ENCODE results near the gene ZNF554.

The ZNF554 gene

DNA sequence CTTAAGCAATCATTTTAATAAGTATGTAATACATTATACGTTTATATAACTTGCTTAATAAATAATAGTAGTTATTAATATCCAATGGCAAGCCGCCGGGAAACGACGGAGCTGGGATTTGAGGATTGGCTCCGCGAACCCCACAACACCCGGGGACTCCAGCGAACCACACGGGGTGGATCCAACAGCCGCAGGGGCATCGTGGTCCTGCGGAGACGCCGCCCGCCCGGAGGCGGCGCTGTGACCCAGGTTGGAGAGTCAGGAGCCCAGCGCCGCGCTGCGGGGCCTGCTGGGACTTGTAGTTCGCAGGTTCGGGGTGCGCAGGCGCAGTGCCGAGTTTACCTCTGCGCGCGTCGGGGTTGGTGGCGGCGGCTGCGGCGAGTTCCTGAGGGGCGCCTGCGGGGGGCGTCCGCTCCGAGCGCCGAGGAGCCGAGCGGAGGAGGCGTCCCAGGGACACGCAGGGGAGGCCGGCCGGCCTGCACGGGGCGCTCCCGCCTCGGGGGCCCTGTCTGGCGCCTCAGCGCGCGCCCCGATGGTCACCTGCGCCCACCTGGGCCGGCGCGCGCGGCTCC, at the start of gene ZNF554:
TSS of gene ZNF554 (plus strand) at position 329 of the 572 bp plus-strand sequence. CDS start at position 533, 204 bp downstream.
- no peaks in the 10 kb centered on the region for H3K9me3 ChIP-seq (ENCODE audit: control insufficient read depth, insufficient read depth, low read length)
- peak; percentile 94 for DNase-seq (ENCODE audit: low read depth, low spot score)
- H3K27ac ChIP-seq (ENCODE audit: low read length) = no peak within 1 kb of the TSS
- peak within 1 kb of the TSS; percentile 89 for H3K4me3 ChIP-seq (ENCODE audit: low read length)
- H3K36me3 ChIP-seq (ENCODE audit: control insufficient read depth, insufficient read depth, low read length) = peaks cover 3% of the 10 kb centered on the region; the same call in 1 of the 2 replicates
- no peaks in the 10 kb centered on the region for H3K27me3 ChIP-seq (ENCODE audit: control insufficient read depth, insufficient read depth, low read length)
- H3K4me1 ChIP-seq (ENCODE audit: control insufficient read depth, insufficient read depth, low read length) = no peaks in the 10 kb centered on the region
- WGBS (ENCODE audit: insufficient coverage, insufficient read length) = no CpG with 5 or more reads among the region's 64 CpGs

DNA sequence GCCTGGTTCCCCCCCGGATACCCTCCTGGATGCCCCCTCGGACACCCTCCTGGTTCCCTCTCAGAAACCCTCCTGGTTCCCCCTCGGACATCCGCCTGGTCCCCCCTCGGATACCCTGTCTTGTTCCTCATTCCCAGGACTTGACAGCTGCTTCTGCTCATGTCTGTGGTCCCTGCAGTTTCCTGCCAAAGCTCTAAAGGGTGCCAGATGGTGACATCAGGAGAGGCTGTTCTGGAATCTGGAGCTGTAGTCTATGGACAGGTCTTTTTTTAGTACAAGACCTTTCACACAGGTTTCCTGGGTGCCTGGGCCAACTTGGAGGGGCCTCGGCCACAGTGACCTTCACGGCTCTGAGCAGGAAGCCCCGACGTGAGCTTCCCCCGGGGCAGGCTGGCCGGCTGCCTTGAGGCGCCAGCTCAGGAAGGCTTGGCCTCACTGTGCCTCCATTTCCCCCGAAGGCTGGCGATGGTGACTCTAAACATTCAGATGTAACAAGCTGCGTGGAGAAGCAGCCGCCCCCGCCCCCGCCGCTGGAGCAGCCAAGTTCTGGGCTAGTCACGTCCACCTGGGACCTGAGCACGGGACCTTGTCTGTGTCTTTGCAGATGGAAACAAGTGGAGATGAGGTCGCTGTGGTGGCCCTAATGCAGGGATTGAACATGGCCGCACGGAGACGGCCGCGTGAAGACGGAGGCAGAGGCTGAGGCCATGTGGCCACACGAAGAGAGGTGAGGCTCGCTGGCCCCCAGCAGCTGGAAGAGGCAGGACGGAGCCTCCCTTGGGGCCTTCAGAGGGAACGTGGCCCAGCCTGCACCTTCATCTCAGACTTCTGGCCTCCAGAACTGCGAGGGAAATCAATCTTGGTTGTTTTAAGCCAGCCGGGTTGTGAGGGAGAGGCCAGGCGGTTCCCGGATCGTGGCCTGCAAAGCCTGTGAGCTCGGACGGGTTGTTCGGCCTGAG, 49.3 kb upstream of the ZNF554 start:
- no CpG with 5 or more reads among the region's 40 CpGs for WGBS (ENCODE audit: insufficient coverage, insufficient read length)
- no peak overlapping the region for H3K4me3 ChIP-seq (ENCODE audit: low read length)
- no peak for DNase-seq (ENCODE audit: low read depth, low spot score)
- H3K9me3 ChIP-seq (ENCODE audit: control insufficient read depth, insufficient read depth, low read length) = no peaks in the 10 kb centered on the region
- H3K36me3 ChIP-seq (ENCODE audit: control insufficient read depth, insufficient read depth, low read length) = peaks cover 17% of the 10 kb centered on the region
- no peaks in the 10 kb centered on the region for H3K27me3 ChIP-seq (ENCODE audit: control insufficient read depth, insufficient read depth, low read length)
- H3K27ac ChIP-seq (ENCODE audit: low read length) = no peak overlapping the region
- H3K4me1 ChIP-seq (ENCODE audit: control insufficient read depth, insufficient read depth, low read length) = no peaks in the 10 kb centered on the region

DNA sequence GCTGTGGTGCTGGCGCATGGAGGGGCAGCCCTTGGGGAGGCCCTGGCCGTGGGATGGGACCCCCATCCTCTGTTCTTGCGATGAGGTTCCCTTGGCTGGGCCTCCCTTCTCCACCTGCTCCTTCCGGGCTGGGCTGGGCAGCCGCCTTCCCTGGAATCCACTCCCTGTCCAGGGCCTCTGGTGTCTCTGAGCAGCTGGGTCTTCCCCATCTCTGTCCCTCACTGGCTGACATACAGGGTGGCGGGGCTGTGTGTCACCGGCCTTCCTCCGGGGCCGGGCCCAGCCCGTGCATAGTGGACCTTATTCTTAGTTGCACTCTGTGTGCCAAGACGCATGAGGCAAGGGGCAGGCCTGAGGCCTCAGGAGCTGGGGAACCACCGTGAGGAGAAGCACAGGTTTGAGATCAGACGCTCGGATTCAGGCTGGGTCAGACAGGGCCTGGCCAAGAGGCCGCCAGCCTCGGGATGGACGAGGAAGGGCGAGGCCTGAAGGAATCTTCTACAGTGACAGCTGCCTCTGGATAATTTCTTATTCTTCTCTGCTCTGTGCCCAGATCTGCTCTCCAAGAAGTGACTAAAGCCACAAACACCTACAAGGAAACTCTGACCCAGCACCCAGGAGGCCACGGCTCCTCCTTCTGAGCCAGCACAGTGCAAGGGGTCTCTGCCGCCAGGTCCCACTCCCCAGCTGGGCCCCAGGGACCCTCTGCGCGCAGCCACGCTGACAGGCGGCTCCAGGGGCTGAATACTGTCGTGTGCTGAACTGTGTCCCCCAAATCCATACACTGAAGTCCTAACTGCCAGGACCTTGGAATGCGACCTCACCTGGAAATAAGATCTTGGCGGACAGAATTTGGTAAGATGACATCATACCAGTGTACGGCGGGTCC, 47.6 kb upstream of the ZNF554 start:
- no peak for DNase-seq (ENCODE audit: low read depth, low spot score)
- no peaks in the 10 kb centered on the region for H3K27me3 ChIP-seq (ENCODE audit: control insufficient read depth, insufficient read depth, low read length)
- no peak overlapping the region for H3K4me3 ChIP-seq (ENCODE audit: low read length)
- H3K36me3 ChIP-seq (ENCODE audit: control insufficient read depth, insufficient read depth, low read length) = peaks cover 17% of the 10 kb centered on the region
- no peaks in the 10 kb centered on the region for H3K4me1 ChIP-seq (ENCODE audit: control insufficient read depth, insufficient read depth, low read length)
- no peaks in the 10 kb centered on the region for H3K9me3 ChIP-seq (ENCODE audit: control insufficient read depth, insufficient read depth, low read length)
- WGBS (ENCODE audit: insufficient coverage, insufficient read length) = no CpG with 5 or more reads among the region's 29 CpGs
- H3K27ac ChIP-seq (ENCODE audit: low read length) = no peak overlapping the region

DNA sequence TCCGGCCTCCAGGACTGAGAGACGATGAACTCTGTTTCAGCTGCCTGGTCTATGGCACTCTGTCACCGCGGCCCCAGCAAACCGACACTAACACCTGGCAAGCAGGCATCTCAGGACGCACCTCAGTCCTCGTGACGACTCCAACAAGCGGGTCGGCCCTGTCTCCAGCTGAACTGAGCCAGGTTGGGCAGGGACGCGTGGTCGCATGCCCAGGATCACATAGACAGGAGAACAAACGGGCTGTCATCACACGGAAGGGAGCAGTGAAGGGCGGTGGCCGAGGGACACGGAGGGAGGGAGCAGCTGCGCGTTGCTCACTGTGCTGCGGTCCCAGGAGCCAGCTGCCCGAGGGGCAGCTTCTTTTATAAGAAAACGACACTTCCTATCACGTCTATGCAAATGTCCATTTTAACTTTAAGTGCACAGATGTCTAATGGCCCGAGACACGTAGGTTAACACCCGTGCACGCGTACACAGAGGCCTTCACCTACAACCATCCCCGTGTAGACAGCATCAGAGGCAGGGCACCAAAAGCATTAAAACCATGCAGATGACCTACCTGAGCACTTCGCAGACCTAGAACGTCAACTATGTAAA, 45.5 kb upstream of the ZNF554 start:
- no peak overlapping the region for H3K27ac ChIP-seq (ENCODE audit: low read length)
- H3K4me1 ChIP-seq (ENCODE audit: control insufficient read depth, insufficient read depth, low read length) = no peaks in the 10 kb centered on the region

DNA sequence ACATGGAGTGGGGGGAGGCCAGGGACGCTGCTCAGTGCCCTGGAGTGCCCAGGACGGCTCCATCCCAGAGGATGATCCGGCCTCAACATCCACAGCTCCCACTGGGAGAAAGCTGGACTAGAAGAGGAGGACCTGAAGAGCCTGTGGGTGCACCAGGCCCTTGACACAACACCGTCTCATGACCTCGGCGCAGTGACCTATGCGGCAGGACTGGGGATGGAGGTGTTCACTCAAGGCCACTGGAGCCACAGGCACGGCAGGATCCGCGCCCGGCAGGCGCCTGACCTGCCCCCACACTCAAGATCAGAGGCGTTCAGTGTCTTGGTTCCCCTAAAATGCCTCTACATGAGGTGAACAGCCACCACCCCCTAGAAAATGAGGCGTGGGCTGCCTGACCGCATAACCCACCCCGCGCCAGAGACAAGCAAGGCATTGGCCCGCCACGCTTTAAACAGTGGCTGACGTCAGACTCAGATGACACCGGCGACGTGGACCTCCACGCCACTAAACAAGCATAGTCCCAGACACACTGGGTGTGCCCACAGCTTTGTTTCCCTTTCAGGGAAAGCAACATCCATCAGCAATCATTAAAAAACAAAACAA, 44.6 kb upstream of the ZNF554 start:
- no peak overlapping the region for H3K27ac ChIP-seq (ENCODE audit: low read length)
- no peaks in the 10 kb centered on the region for H3K4me1 ChIP-seq (ENCODE audit: control insufficient read depth, insufficient read depth, low read length)
- DNase-seq (ENCODE audit: low read depth, low spot score) = no peak
- no peaks in the 10 kb centered on the region for H3K9me3 ChIP-seq (ENCODE audit: control insufficient read depth, insufficient read depth, low read length)
- H3K36me3 ChIP-seq (ENCODE audit: control insufficient read depth, insufficient read depth, low read length) = peaks cover 8% of the 10 kb centered on the region; the same call in 1 of the 2 replicates
- H3K27me3 ChIP-seq (ENCODE audit: control insufficient read depth, insufficient read depth, low read length) = no peaks in the 10 kb centered on the region
- no CpG with 5 or more reads among the region's 24 CpGs for WGBS (ENCODE audit: insufficient coverage, insufficient read length)
- no peak overlapping the region for H3K4me3 ChIP-seq (ENCODE audit: low read length)

More for the DNA sequence above, 45.5 kb upstream of the ZNF554 start:
- no peaks in the 10 kb centered on the region for H3K9me3 ChIP-seq (ENCODE audit: control insufficient read depth, insufficient read depth, low read length)
- no peak overlapping the region for H3K4me3 ChIP-seq (ENCODE audit: low read length)
- no peaks in the 10 kb centered on the region for H3K27me3 ChIP-seq (ENCODE audit: control insufficient read depth, insufficient read depth, low read length)
- no peak for DNase-seq (ENCODE audit: low read depth, low spot score)
- WGBS (ENCODE audit: insufficient coverage, insufficient read length) = no CpG with 5 or more reads among the region's 32 CpGs
- peaks cover 7% of the 10 kb centered on the region; the same call in 1 of the 2 replicates for H3K36me3 ChIP-seq (ENCODE audit: control insufficient read depth, insufficient read depth, low read length)

DNA sequence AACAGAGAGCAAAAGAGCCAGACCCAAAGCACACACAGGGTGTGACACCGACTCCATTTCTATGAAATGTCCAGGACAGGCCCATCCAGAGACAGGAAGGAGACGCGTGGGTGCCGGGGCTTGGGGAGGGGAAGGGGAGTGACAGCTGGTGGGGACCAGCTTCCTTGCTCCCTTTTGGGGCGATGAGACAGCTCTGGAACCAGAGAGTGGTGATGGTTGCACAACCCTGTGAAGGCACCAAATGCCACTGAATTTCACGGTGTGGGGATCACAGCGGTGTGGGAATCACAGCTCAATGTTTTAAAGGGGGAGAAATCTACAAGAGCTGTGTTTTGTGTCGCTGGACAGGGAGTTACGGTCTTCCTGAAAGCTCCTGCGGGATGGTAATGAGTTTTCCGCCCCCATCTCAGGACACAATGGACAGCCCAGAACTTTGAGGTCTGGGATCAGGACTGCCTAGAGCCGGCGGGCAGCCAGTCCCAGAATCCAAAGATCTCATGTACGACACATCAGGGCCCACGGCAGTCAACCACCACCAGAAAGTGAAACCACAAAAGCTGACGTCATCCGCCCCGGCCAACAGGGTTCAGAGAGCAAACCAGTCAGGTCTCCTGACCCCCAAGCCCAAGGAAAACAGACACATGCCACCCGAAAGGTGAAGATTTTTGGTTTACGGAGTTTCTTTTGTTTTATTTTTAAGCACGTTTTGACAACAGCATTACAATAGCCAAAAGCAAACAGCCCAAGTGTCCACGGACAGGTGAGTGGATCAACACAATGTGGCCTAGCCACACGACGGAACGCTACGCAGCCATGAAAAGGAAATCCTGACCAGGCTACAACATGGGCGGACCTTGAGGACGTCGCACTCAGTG, 43.9 kb upstream of the ZNF554 start:
- Histone ChIP-seq H3K27ac (ENCODE audit: low read length) (no peak overlapping the region), H3K4me1 (ENCODE audit: control insufficient read depth, insufficient read depth, low read length) (no peaks in the 10 kb centered on the region), H3K4me3 (ENCODE audit: low read length) (no peak overlapping the region), H3K36me3 (ENCODE audit: control insufficient read depth, insufficient read depth, low read length) (peaks cover 8% of the 10 kb centered on the region; the same call in 1 of the 2 replicates), H3K9me3 (ENCODE audit: control insufficient read depth, insufficient read depth, low read length) (no peaks in the 10 kb centered on the region), H3K27me3 (ENCODE audit: control insufficient read depth, insufficient read depth, low read length) (no peaks in the 10 kb centered on the region)
- no CpG with 5 or more reads among the region's 29 CpGs for whole genome bisulfite sequencing (ENCODE audit: insufficient coverage, insufficient read length)
- no peak for DNase-seq (ENCODE audit: low read depth, low spot score)

DNA sequence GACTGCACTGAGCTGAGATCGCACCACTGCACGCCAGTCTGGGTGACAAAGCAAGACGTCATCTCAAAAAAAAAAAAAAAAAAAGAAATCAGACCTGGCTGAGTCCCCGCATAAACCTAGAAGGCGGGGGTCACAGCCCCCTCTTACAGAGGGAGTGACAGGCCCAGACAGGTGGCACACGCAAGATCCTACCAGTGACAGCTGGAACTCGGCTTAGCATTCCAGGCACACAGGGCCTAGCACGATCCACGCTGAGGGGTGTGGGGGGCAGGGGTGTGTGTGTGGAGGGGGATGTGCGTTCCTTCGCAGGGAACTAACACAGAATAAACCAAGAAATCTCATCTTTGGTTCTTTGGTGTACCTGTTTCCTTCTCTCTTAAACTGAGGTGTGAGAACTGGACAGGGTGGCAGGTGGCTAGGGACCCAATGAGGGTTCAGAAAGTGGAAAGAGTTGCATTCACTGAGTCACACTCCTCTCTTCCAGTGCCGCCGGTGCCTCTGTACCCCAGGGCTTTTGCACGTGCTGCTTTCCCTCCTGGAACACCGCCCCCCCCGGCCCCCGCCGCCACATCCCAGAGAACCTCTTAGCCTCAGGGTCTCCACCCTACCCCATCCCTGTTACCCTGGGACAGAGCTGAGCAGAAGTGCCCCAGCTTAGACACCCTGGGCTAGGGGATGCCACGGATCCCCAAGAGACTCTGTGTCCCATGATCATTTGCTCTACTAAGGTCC, 41.5 kb upstream of the ZNF554 start:
- Histone ChIP-seq H3K9me3 (ENCODE audit: control insufficient read depth, insufficient read depth, low read length) (no peaks in the 10 kb centered on the region), H3K4me1 (ENCODE audit: control insufficient read depth, insufficient read depth, low read length) (no peaks in the 10 kb centered on the region), H3K27me3 (ENCODE audit: control insufficient read depth, insufficient read depth, low read length) (no peaks in the 10 kb centered on the region), H3K36me3 (ENCODE audit: control insufficient read depth, insufficient read depth, low read length) (0 out of 2 replicates have a peak, but pooled peaks cover 5% of the 10 kb centered on the region), H3K4me3 (ENCODE audit: low read length) (no peak overlapping the region), H3K27ac (ENCODE audit: low read length) (no peak overlapping the region)
- no CpG with 5 or more reads among the region's 19 CpGs for WGBS (ENCODE audit: insufficient coverage, insufficient read length)
- DNase-seq (ENCODE audit: low read depth, low spot score) = no peak

DNA sequence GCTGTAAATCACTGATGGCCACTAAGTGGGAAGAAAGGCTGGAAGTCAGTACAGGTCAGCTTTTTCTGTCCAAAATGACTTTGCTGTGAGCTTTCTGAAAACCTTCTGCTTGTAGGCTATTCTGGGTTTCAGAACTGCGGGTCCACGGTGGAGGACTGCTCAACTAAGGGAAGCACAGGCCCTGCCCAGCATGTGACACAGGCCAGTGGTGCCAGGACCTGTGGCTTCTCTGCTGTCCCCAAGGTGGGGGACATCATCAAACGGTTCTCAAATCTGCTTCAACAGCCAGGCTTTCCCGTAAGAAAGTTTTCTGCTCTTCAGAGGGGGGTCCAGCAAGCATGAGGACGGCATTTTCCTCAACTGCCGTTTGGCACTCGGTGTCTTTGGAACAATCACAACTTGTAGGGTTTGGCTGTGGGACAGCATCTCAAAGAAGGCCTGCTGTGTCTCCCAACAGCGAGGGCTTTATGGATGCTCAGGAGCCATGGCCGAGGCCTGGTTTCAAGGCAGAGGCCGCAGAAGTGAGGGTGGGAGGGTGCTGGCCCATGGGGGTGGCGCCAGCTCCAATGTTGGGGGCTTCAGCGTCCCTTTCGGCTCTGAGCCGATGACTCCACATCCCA, 40.4 kb upstream of the ZNF554 start:
- no peak for DNase-seq (ENCODE audit: low read depth, low spot score)
- no peak overlapping the region for H3K4me3 ChIP-seq (ENCODE audit: low read length)
- H3K4me1 ChIP-seq (ENCODE audit: control insufficient read depth, insufficient read depth, low read length) = no peaks in the 10 kb centered on the region
- H3K27me3 ChIP-seq (ENCODE audit: control insufficient read depth, insufficient read depth, low read length) = no peaks in the 10 kb centered on the region
- no peaks in the 10 kb centered on the region for H3K9me3 ChIP-seq (ENCODE audit: control insufficient read depth, insufficient read depth, low read length)
- H3K36me3 ChIP-seq (ENCODE audit: control insufficient read depth, insufficient read depth, low read length) = 0 out of 2 replicates have a peak, but pooled peaks cover 5% of the 10 kb centered on the region
- no peak overlapping the region for H3K27ac ChIP-seq (ENCODE audit: low read length)
- WGBS (ENCODE audit: insufficient coverage, insufficient read length) = no CpG with 5 or more reads among the region's 14 CpGs
